OCI-LY1 (cell line): Measurements from ENCODE around the gene SGPP2.

Source experiments
- H2AFZ ChIP-seq: fragments of 200-600 bp; sonication (generic), shearing (Covaris generic); 2 replicates; pipeline ENCODE4 v1.6.0; 2014; ENCODE audit warnings: antibody characterized with exemption, mild to moderate bottlenecking, low read length
- H3F3A ChIP-seq: fragments of 200-600 bp; sonication (generic), shearing (Covaris generic); 2 replicates; pipeline ENCODE4 v1.6.0; 2014; ENCODE audit warnings: mild to moderate bottlenecking, antibody characterized with exemption, low read length, moderate library complexity; ENCODE audit not compliant: insufficient read depth
- H3K27ac ChIP-seq: fragments of 200-600 bp; sonication (generic); 2 replicates; pipeline ENCODE4 v1.5.1; 2014; ENCODE audit warnings: low read length, mixed run types, mild to moderate bottlenecking, low read depth; ENCODE audit not compliant: poor library complexity, severe bottlenecking
- H3K27me3 ChIP-seq: fragments of 200-600 bp; sonication (generic); 2 replicates; pipeline ENCODE4 v1.6.0; 2014; ENCODE audit warnings: antibody characterized with exemption, mild to moderate bottlenecking, low read length, moderate library complexity; ENCODE audit not compliant: insufficient read depth
- H3K36me3 ChIP-seq: fragments of 200-600 bp; sonication (generic); 2 replicates; pipeline ENCODE4 v1.6.1; 2014; ENCODE audit warnings: mild to moderate bottlenecking, antibody characterized with exemption, low read length, moderate library complexity, mixed read lengths; ENCODE audit not compliant: insufficient read depth
- H3K4me1 ChIP-seq: fragments of 200-600 bp; sonication (generic); 2 replicates; pipeline ENCODE4 v1.5.1; 2014; ENCODE audit warnings: mild to moderate bottlenecking, low read length, moderate library complexity; ENCODE audit not compliant: insufficient read depth, severe bottlenecking
- H3K4me2 ChIP-seq: fragments of 200-600 bp; sonication (generic), shearing (Covaris generic); 2 replicates; pipeline ENCODE4 v1.6.1; 2014; ENCODE audit warnings: low read length
- H3K4me3 ChIP-seq: fragments of 200-600 bp; sonication (generic); 2 replicates; pipeline ENCODE4 v1.5.1; 2014; ENCODE audit warnings: low read length, low read depth, mild to moderate bottlenecking, mixed read lengths; ENCODE audit not compliant: poor library complexity, severe bottlenecking
- H3K79me2 ChIP-seq: fragments of 200-600 bp; shearing (Covaris generic); 2 replicates; pipeline ENCODE4 v1.6.1; 2016; ENCODE audit warnings: mixed run types, low read length, mixed read lengths; ENCODE audit not compliant: insufficient read depth
- H3K9ac ChIP-seq: fragments of 200-600 bp; sonication (generic), shearing (Covaris generic); 2 replicates; pipeline ENCODE4 v1.6.1; 2014; ENCODE audit warnings: mild to moderate bottlenecking, low read length, mixed read lengths
- H3K9me2 ChIP-seq: fragments of 200-600 bp; sonication (generic), shearing (Covaris generic); 2 replicates; pipeline ENCODE4 v1.6.1; 2014; ENCODE audit warnings: low read depth, mild to moderate bottlenecking, low read length, mixed read lengths
- H3K9me3 ChIP-seq: fragments of 200-600 bp; shearing (Covaris generic); 2 replicates; pipeline ENCODE4 v1.6.1; 2014; ENCODE audit warnings: low read length, mixed read lengths
- H4K20me1 ChIP-seq: fragments of 200-600 bp; sonication (generic), shearing (Covaris generic); 2 replicates; pipeline ENCODE4 v1.6.0; 2016; ENCODE audit warnings: mild to moderate bottlenecking, low read length; ENCODE audit not compliant: insufficient read depth
- EZH2 ChIP-seq: fragments of 200-600 bp; sonication (generic), shearing (Covaris generic); IDR thresholded peaks from 2 replicates; pipeline ENCODE4 v1.8.0; 2017; ENCODE audit warnings: borderline replicate concordance, mixed run types, mild to moderate bottlenecking, antibody characterized with exemption, low read length, moderate library complexity, mixed read lengths
- TF ChIP-seq, protein P1 (sequence below): fragments of 200-600 bp; sonication (generic), shearing (Covaris generic); IDR thresholded peaks from 2 replicates; pipeline ENCODE4 v1.5.1; 2017; ENCODE audit warnings: mild to moderate bottlenecking, antibody characterized with exemption, low read length, moderate library complexity, mixed read lengths

The SGPP2 gene

DNA sequence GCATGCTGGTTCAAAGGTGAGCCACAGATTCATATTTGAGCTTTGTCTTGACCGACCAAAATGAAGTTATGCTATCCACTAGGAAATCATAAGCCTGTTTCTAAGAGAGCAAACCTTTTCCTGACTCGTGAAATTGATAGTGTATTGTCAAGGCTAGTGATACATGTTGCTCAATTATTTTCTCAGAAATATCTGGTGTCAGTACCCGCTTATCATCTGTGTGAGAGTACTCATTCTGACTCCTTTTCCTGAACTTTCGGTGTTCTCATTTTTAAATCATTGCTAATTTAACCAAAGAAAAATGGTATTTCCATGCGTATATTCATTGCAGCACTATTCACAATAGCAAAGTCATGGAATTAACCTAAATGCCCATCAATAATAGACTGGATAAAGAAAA is 56.2 kb downstream of the SGPP2 start:
- no peaks in the 10 kb centered on the region for H3K36me3 ChIP-seq
- no peak overlapping the region for H3K4me2 ChIP-seq
- H3F3A ChIP-seq: no peaks in the 10 kb centered on the region
- no peak overlapping the region for H2AFZ ChIP-seq
- no peaks in the 10 kb centered on the region for H3K9me2 ChIP-seq
- no peak overlapping the region for H3K9ac ChIP-seq
- TF ChIP-seq, protein P1, sequence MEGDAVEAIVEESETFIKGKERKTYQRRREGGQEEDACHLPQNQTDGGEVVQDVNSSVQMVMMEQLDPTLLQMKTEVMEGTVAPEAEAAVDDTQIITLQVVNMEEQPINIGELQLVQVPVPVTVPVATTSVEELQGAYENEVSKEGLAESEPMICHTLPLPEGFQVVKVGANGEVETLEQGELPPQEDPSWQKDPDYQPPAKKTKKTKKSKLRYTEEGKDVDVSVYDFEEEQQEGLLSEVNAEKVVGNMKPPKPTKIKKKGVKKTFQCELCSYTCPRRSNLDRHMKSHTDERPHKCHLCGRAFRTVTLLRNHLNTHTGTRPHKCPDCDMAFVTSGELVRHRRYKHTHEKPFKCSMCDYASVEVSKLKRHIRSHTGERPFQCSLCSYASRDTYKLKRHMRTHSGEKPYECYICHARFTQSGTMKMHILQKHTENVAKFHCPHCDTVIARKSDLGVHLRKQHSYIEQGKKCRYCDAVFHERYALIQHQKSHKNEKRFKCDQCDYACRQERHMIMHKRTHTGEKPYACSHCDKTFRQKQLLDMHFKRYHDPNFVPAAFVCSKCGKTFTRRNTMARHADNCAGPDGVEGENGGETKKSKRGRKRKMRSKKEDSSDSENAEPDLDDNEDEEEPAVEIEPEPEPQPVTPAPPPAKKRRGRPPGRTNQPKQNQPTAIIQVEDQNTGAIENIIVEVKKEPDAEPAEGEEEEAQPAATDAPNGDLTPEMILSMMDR: no peak
- no peak for TF ChIP-seq EZH2
- H3K9me3 ChIP-seq: no peaks in the 10 kb centered on the region
- no peaks in the 10 kb centered on the region for H4K20me1 ChIP-seq
- H3K27ac ChIP-seq: no peak overlapping the region
- no peaks in the 10 kb centered on the region for H3K27me3 ChIP-seq
- no peaks in the 10 kb centered on the region for H3K4me1 ChIP-seq
- H3K4me3 ChIP-seq: no peak overlapping the region
- no peaks in the 10 kb centered on the region for H3K79me2 ChIP-seq

DNA sequence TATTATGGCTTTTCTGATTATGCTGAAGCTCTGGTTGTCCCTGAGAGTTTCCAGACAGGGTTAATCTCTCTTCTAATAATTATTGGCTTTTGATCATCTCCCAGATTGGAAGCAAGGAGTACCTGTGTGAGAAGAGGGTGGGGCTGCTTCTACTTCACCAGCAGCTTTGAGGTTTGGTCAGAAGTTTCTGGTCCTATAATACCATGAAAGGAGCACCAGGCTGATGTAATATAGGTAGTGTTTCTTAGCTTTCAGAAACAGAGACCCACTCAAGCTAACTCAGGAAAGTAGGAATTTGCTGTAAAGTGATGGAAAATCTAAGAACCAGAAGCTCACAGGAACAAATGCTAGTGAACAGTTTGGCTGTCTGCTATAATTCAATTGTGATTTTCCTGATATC is 57.6 kb downstream of the SGPP2 start:
- H2AFZ ChIP-seq: no peak overlapping the region
- no peak for TF ChIP-seq EZH2
- TF ChIP-seq, protein P1: no peak
- no peaks in the 10 kb centered on the region for H3K36me3 ChIP-seq
- H3K9ac ChIP-seq: no peak overlapping the region
- no peaks in the 10 kb centered on the region for H3K9me2 ChIP-seq
- H3K27me3 ChIP-seq: no peaks in the 10 kb centered on the region
- no peak overlapping the region for H3K4me2 ChIP-seq
- H3K27ac ChIP-seq: no peak overlapping the region
- H3K9me3 ChIP-seq: no peaks in the 10 kb centered on the region
- no peaks in the 10 kb centered on the region for H3K79me2 ChIP-seq
- no peaks in the 10 kb centered on the region for H3F3A ChIP-seq
- no peak overlapping the region for H3K4me3 ChIP-seq
- no peaks in the 10 kb centered on the region for H4K20me1 ChIP-seq
- H3K4me1 ChIP-seq: no peaks in the 10 kb centered on the region

DNA sequence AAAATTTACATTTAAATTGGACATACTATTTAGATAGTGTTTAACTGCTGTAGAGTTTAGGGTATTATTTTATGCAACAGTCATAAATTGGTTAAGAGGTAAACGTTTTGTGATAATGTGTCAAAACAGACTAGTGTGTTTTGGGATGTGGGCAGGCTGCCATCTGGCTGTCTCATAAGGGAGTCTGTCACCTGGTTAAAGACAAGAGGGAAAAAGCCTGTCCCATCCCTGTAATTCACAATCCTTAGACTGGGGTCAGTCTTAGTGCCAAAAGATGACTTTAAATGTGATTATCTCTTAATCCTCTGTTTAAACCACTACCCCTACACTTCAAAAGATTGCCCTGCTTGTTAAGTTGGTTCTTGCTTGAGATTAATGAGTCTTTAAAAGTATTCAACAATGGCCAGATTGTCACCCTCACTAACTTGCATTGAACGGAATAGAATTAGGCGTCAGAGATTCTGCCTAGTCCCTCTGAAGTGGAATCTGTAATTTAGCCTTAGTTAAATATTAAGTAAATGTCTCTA is 59.2 kb downstream of the SGPP2 start:
- Histone ChIP-seq H3K4me3 (no peak overlapping the region), H4K20me1 (no peaks in the 10 kb centered on the region), H3K9me3 (no peaks in the 10 kb centered on the region), H3K27me3 (no peaks in the 10 kb centered on the region), H3K9me2 (no peaks in the 10 kb centered on the region), H2AFZ (no peak overlapping the region), H3K9ac (no peak overlapping the region), H3K79me2 (no peaks in the 10 kb centered on the region), H3K4me1 (no peaks in the 10 kb centered on the region), H3F3A (no peaks in the 10 kb centered on the region), H3K27ac (no peak overlapping the region), H3K4me2 (no peak overlapping the region), H3K36me3 (no peaks in the 10 kb centered on the region)
- TF ChIP-seq, protein P1: no peak
- no peak for TF ChIP-seq EZH2
